Neural cell (in vitro differentiated cells): Measurements from ENCODE around the gene BANP. TPM values are rescaled to one million over a fixed set of nuclear protein-coding genes. Genes with fewer than 3 reads are reported as not detected.

Experiments used
- H2AFZ ChIP-seq: fragments of 200-600, 300-800 bp; sonication (generic), shearing (Covaris generic); 2 replicates; pipeline ENCODE4 v1.6.0; 2014; ENCODE audit warnings: low read depth, mild to moderate bottlenecking, antibody characterized with exemption, low read length, moderate library complexity
- H3F3A ChIP-seq: fragments of 200-600 bp; shearing (Covaris generic); 2 replicates; pipeline ENCODE4 v1.6.1; 2016; ENCODE audit warnings: mild to moderate bottlenecking, moderate library complexity, mixed read lengths, antibody characterized with exemption, low read length; ENCODE audit not compliant: insufficient read depth, poor library complexity, severe bottlenecking
- H3K27ac ChIP-seq: fragments of 200-600, 300-800 bp; sonication (generic), shearing (Covaris generic); 2 replicates; pipeline ENCODE4 v1.5.1; 2014; ENCODE audit warnings: mild to moderate bottlenecking, low read length, moderate library complexity
- H3K27me3 ChIP-seq: fragments of 300-800, 200-600 bp; sonication (generic), shearing (Covaris generic); 2 replicates; pipeline ENCODE4 v1.6.0; 2014; ENCODE audit warnings: mild to moderate bottlenecking, low read depth, low read length, moderate library complexity; ENCODE audit not compliant: insufficient read depth
- H3K36me3 ChIP-seq: fragments of 300-800, 200-600 bp; sonication (generic), shearing (Covaris generic); 2 replicates; pipeline ENCODE4 v1.5.1; 2014; ENCODE audit warnings: mild to moderate bottlenecking, antibody characterized with exemption, low read length, moderate library complexity; ENCODE audit not compliant: insufficient read depth
- H3K4me2 ChIP-seq: fragments of 300-800, 200-600 bp; sonication (generic), shearing (Covaris generic); 2 replicates; pipeline ENCODE4 v1.6.0; 2014; ENCODE audit warnings: mild to moderate bottlenecking, low read length
- H3K4me3 ChIP-seq: fragments of 300-800, 200-600 bp; sonication (generic), shearing (Covaris generic); 2 replicates; pipeline ENCODE4 v1.5.1; 2014; ENCODE audit warnings: mild to moderate bottlenecking, low read length, moderate library complexity
- H3K79me2 ChIP-seq: fragments of 200-600 bp; shearing (Covaris generic); replicated peaks from 2 replicates; pipeline ENCODE4 v1.6.0; 2014; ENCODE audit warnings: mild to moderate bottlenecking, low read length, moderate library complexity; ENCODE audit not compliant: insufficient read depth
- H3K9ac ChIP-seq: fragments of 300-800, 200-600 bp; sonication (generic), shearing (Covaris generic); 2 replicates; pipeline ENCODE4 v1.6.1; 2016; ENCODE audit warnings: mild to moderate bottlenecking, low read length, mixed read lengths
- H3K9me2 ChIP-seq: fragments of 200-600 bp; shearing (Covaris generic); 2 replicates; pipeline ENCODE4 v1.6.1; 2016; ENCODE audit warnings: mild to moderate bottlenecking, low read length, mixed read lengths; ENCODE audit not compliant: insufficient read depth
- H3K9me3 ChIP-seq: fragments of 200-600, 300-800 bp; sonication (generic), shearing (Covaris generic); 2 replicates; pipeline ENCODE4 v1.6.1; 2016; ENCODE audit warnings: mild to moderate bottlenecking, mixed run types, low read length, moderate library complexity, mixed read lengths
- H4K20me1 ChIP-seq: fragments of 200-600 bp; shearing (Covaris generic); 2 replicates; pipeline ENCODE4 v1.6.1; 2016; ENCODE audit warnings: mild to moderate bottlenecking, mixed run types; ENCODE audit not compliant: insufficient read depth
- EP300 ChIP-seq: fragments of 450-650 bp; conservative IDR thresholded peaks from 2 replicates; pipeline ENCODE4 v1.6.1; 2014; ENCODE audit warnings: antibody characterized with exemption, mild to moderate bottlenecking, moderate library complexity; ENCODE audit not compliant: poor library complexity, severe bottlenecking
- EZH2 ChIP-seq: fragments of 200-600, 300-800 bp; shearing (Covaris generic), sonication (generic); IDR thresholded peaks from 2 replicates; pipeline ENCODE4 v1.6.1; 2014; ENCODE audit warnings: antibody characterized with exemption, low read length, borderline replicate concordance, mild to moderate bottlenecking; ENCODE audit not compliant: insufficient read depth, poor library complexity, severe bottlenecking
- MXI1 ChIP-seq: fragments of 450-650 bp; conservative IDR thresholded peaks from 2 replicates; pipeline ENCODE4 v1.6.1; 2014; ENCODE audit warnings: antibody characterized with exemption, mild to moderate bottlenecking; ENCODE audit not compliant: poor library complexity, severe bottlenecking
- POLR2AphosphoS5 ChIP-seq: IDR thresholded peaks from 2 replicates; pipeline ENCODE4 v1.6.1; 2012
- RAD21 ChIP-seq: fragments of 450-650 bp; conservative IDR thresholded peaks from 2 replicates; pipeline ENCODE4 v1.6.1; 2014; ENCODE audit warnings: antibody characterized with exemption, mild to moderate bottlenecking, moderate library complexity
- SMC3 ChIP-seq: fragments of 450-650 bp; conservative IDR thresholded peaks from 2 replicates; pipeline ENCODE4 v1.6.1; 2014; ENCODE audit warnings: antibody characterized with exemption, mild to moderate bottlenecking, moderate library complexity; ENCODE audit not compliant: poor library complexity
- TAF1 ChIP-seq: IDR thresholded peaks from 2 replicates; pipeline ENCODE4 v1.6.1; 2012; ENCODE audit warnings: low read depth
- polyA plus RNA-seq: library from polyadenylated mRNA; depleted of rRNA; stranded (reverse); fragments of >200 nt; gene quantifications from 2 replicates; pipeline ENCODE4 v1.2.3, GENCODE V29; 2014
- TF ChIP-seq, protein P1 (sequence below): IDR thresholded peaks from 2 replicates; pipeline ENCODE4 v1.6.1; 2012; ENCODE audit warnings: borderline replicate concordance
- TF ChIP-seq, protein P2 (sequence below): fragments of 450-650 bp; IDR thresholded peaks from 2 replicates; pipeline ENCODE4 v1.5.1; 2014; ENCODE audit warnings: antibody characterized with exemption, mild to moderate bottlenecking, moderate library complexity; ENCODE audit not compliant: poor library complexity, severe bottlenecking

Gene BANP
- polyA plus RNA-seq, 1 donor from 2014 or later: 20.6 TPM

DNA sequence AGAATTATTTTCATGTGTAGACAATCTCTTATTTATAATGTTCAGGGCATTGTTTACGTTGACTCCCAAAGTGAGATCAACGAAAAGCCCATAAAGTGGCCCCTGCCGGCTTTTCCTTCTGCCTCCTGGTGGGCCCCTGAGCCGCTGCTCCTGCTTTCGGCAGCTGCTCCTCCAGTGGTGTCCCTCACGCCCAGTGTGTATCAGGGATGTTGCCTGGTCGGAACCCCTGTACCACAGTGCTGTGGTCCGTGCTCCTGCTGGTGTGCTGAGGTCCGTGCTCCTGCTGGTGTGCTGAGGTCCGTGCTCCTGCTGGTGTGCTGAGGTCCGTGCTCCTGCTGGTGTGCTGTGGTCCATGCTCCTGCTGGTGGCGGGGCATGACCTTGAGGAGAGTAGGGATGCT is 107.6 kb downstream of the BANP start:
- Histone ChIP-seq H3K27ac (no peak overlapping the region), H3K27me3 (no peaks in the 10 kb centered on the region), H3K9me2 (no peaks in the 10 kb centered on the region), H4K20me1 (no peaks in the 10 kb centered on the region), H3K4me2 (no peak overlapping the region), H3K79me2 (no peaks in the 10 kb centered on the region), H3F3A (no peaks in the 10 kb centered on the region), H2AFZ (no peak overlapping the region), H3K9ac (no peak overlapping the region), H3K36me3 (no peaks in the 10 kb centered on the region), H3K9me3 (no peaks in the 10 kb centered on the region), H3K4me3 (no peak overlapping the region)
- TF ChIP-seq, protein P1, sequence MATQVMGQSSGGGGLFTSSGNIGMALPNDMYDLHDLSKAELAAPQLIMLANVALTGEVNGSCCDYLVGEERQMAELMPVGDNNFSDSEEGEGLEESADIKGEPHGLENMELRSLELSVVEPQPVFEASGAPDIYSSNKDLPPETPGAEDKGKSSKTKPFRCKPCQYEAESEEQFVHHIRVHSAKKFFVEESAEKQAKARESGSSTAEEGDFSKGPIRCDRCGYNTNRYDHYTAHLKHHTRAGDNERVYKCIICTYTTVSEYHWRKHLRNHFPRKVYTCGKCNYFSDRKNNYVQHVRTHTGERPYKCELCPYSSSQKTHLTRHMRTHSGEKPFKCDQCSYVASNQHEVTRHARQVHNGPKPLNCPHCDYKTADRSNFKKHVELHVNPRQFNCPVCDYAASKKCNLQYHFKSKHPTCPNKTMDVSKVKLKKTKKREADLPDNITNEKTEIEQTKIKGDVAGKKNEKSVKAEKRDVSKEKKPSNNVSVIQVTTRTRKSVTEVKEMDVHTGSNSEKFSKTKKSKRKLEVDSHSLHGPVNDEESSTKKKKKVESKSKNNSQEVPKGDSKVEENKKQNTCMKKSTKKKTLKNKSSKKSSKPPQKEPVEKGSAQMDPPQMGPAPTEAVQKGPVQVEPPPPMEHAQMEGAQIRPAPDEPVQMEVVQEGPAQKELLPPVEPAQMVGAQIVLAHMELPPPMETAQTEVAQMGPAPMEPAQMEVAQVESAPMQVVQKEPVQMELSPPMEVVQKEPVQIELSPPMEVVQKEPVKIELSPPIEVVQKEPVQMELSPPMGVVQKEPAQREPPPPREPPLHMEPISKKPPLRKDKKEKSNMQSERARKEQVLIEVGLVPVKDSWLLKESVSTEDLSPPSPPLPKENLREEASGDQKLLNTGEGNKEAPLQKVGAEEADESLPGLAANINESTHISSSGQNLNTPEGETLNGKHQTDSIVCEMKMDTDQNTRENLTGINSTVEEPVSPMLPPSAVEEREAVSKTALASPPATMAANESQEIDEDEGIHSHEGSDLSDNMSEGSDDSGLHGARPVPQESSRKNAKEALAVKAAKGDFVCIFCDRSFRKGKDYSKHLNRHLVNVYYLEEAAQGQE: no peak
- TF ChIP-seq EZH2 (no peak), EP300 (no peak), POLR2AphosphoS5 (no peak), RAD21 (no peak), MXI1 (no peak), SMC3 (no peak)
- TF ChIP-seq, protein P2, sequence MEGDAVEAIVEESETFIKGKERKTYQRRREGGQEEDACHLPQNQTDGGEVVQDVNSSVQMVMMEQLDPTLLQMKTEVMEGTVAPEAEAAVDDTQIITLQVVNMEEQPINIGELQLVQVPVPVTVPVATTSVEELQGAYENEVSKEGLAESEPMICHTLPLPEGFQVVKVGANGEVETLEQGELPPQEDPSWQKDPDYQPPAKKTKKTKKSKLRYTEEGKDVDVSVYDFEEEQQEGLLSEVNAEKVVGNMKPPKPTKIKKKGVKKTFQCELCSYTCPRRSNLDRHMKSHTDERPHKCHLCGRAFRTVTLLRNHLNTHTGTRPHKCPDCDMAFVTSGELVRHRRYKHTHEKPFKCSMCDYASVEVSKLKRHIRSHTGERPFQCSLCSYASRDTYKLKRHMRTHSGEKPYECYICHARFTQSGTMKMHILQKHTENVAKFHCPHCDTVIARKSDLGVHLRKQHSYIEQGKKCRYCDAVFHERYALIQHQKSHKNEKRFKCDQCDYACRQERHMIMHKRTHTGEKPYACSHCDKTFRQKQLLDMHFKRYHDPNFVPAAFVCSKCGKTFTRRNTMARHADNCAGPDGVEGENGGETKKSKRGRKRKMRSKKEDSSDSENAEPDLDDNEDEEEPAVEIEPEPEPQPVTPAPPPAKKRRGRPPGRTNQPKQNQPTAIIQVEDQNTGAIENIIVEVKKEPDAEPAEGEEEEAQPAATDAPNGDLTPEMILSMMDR: no peak

DNA sequence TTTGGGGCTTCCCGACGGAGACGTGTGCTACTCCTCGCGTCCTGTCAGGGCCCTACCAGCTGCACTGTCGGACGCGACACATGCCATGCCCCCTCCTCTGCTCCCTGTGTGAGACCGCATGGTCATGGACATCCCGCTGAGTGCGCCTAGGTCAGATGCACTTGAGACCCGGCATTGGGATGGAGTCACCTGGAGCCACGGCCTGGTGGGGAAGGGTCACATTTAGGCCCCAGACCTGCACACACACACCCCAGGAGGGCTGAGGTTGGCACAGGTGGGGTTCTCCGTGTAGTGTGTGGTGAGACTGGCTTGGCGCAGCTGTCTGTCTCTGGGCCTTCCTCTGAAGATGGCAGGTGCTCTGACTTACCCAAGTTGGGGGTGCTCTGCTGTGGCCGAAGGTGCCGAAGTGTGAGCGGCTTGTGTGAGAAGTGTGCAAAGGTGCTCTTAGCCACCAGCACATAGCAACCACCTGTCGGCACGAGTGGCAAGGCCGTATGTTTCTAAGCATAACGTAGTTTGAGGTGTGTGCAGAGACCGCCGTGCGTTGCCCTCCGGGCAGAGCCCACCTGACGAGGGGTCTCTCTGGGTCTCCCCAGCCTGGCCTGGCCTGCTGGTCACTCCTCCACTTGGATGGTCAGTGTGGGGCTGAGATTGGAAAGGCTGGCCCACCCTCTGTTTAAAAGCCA is 108.6 kb downstream of the BANP start:
- Histone ChIP-seq H3F3A (no peaks in the 10 kb centered on the region), H3K4me3 (no peak overlapping the region), H3K36me3 (no peaks in the 10 kb centered on the region), H3K9ac (no peak overlapping the region), H3K9me2 (no peaks in the 10 kb centered on the region), H3K9me3 (no peaks in the 10 kb centered on the region), H3K27me3 (no peaks in the 10 kb centered on the region), H3K4me2 (no peak overlapping the region), H3K79me2 (no peaks in the 10 kb centered on the region), H3K27ac (no peak overlapping the region), H4K20me1 (no peaks in the 10 kb centered on the region), H2AFZ (no peak overlapping the region)
- TF ChIP-seq EZH2 (no peak), TAF1 (no peak), EP300 (no peak), RAD21 (no peak), MXI1 (no peak), POLR2AphosphoS5 (no peak), SMC3 (no peak)
- TF ChIP-seq, protein P2: no peak
- TF ChIP-seq, protein P1: no peak
